Activated CD4-positive, alpha-beta memory T cell treated with anti-CD3 and anti-CD28 coated beads, Interleukin-2, amount 10 ng/mL, durations not matched to agents 7 days and 5 days (primary cell): ENCODE measurements around the gene MTG2. TPM values are rescaled to one million over a fixed set of nuclear protein-coding genes. Genes with fewer than 3 reads are reported as not detected.

Source experiments
- CTCF ChIA-PET: fragments of 350-600 bp; sonication (Branson Sonifier 250); formaldehyde crosslinking; loops from one replicate; lab custom pipeline; 2021; ENCODE audit warnings: antibody characterized with exemption, inconsistent platforms; lab: Charles Lee
- POLR2A ChIA-PET: fragments of 350-600 bp; sonication (Branson Sonifier 250); formaldehyde crosslinking; loops from one replicate; lab custom pipeline; 2021; ENCODE audit warnings: antibody characterized with exemption; lab: Charles Lee
- DNase-seq: peaks from one replicate; pipeline ENCODE4 v3.0.0-alpha.2; 2020
- H3K27ac Mint-ChIP-seq: one replicate; pipeline ENCODE4 v1.8.0; 2021; ENCODE audit warnings: mild to moderate bottlenecking, mixed read lengths
- H3K27me3 Mint-ChIP-seq: one replicate; pipeline ENCODE4 v1.8.0; 2021; ENCODE audit warnings: mixed read lengths
- H3K36me3 Mint-ChIP-seq: one replicate; pipeline ENCODE4 v1.8.0; 2021; ENCODE audit warnings: low read depth, mixed read lengths
- H3K4me1 Mint-ChIP-seq: one replicate; pipeline ENCODE4 v1.8.0; 2021; ENCODE audit warnings: mixed read lengths
- H3K4me3 Mint-ChIP-seq: one replicate; pipeline ENCODE4 v1.8.0; 2021; ENCODE audit warnings: mild to moderate bottlenecking, mixed read lengths
- H3K9me3 Mint-ChIP-seq: one replicate; pipeline ENCODE4 v1.8.0; 2021; ENCODE audit warnings: mixed read lengths
- total RNA-seq, 2 experiments: library from RNA; stranded (reverse); gene quantifications; one replicate each; pipeline ENCODE4 v1.2.3, GENCODE V29; 2021

Gene MTG2
- total RNA-seq, 2 experiments from 2014 or later, result 25.6 to 27.2 TPM

- H3K27ac Mint-ChIP-seq, result no peak overlapping the region
- H3K36me3 Mint-ChIP-seq, result no peaks in the 10 kb centered on the region
- H3K27me3 Mint-ChIP-seq, result peaks cover 28% of the 10 kb centered on the region
- ChIA-PET POLR2A (no interaction called here), CTCF (no interaction called here)
- no peak overlapping the region for H3K4me3 Mint-ChIP-seq
- H3K4me1 Mint-ChIP-seq, result peaks cover 1% of the 10 kb centered on the region
- H3K9me3 Mint-ChIP-seq, result no peaks in the 10 kb centered on the region
- no peak for DNase-seq
These were observed 36.5 kb downstream of the MTG2 start for GRCh38 chr20:62219101-62219991.

- H3K9me3 Mint-ChIP-seq, result no peaks in the 10 kb centered on the region
- CTCF ChIA-PET, result no interaction called here
- peaks cover 1% of the 10 kb centered on the region for H3K4me1 Mint-ChIP-seq
- POLR2A ChIA-PET, result no interaction called here
- no peak within 1 kb of the TSS for H3K4me3 Mint-ChIP-seq
- H3K27ac Mint-ChIP-seq, result no peak within 1 kb of the TSS
- H3K27me3 Mint-ChIP-seq, result peaks cover 28% of the 10 kb centered on the region
- no peaks in the 10 kb centered on the region for H3K36me3 Mint-ChIP-seq
- peak; percentile 39 for DNase-seq
These were observed 37.3 kb downstream of the MTG2 start, which contains the start of gene HRH3 for GRCh38 chr20:62219992-62220665. TSS of gene HRH3 (minus strand) at chr20:62220278. CDS start at chr20:62219970, 308 bp downstream.

- CTCF ChIA-PET, result no interaction called here
- H3K27ac Mint-ChIP-seq, result no peak overlapping the region
- H3K4me3 Mint-ChIP-seq, result no peak overlapping the region
These were observed 38.1 kb downstream of the MTG2 start for GRCh38 chr20:62220666-62221568.

GRCh38 chr20:62222266-62222850, 39.5 kb downstream of the MTG2 start:
- Mint-ChIP-seq H3K4me3 (no peak overlapping the region), H3K27ac (no peak overlapping the region), H3K27me3 (peaks cover 26% of the 10 kb centered on the region), H3K4me1 (peaks cover 1% of the 10 kb centered on the region), H3K36me3 (no peaks in the 10 kb centered on the region), H3K9me3 (no peaks in the 10 kb centered on the region)
- POLR2A ChIA-PET, result no interaction called here
- CTCF ChIA-PET, result no interaction called here
- DNase-seq, result no peak

More at GRCh38 chr20:62220666-62221568, 38.1 kb downstream of the MTG2 start:
- Mint-ChIP-seq H3K27me3 (peaks cover 27% of the 10 kb centered on the region), H3K9me3 (no peaks in the 10 kb centered on the region), H3K36me3 (no peaks in the 10 kb centered on the region), H3K4me1 (peaks cover 1% of the 10 kb centered on the region)
- DNase-seq, result no peak
- POLR2A ChIA-PET, result no interaction called here

GRCh38 chr20:62222972-62223371, 40.1 kb downstream of the MTG2 start:
- POLR2A ChIA-PET, result no interaction called here
- no peak overlapping the region for H3K27ac Mint-ChIP-seq
- no peaks in the 10 kb centered on the region for H3K36me3 Mint-ChIP-seq
- H3K27me3 Mint-ChIP-seq, result peaks cover 26% of the 10 kb centered on the region
- no peak overlapping the region for H3K4me3 Mint-ChIP-seq
- H3K9me3 Mint-ChIP-seq, result no peaks in the 10 kb centered on the region
- CTCF ChIA-PET, result no interaction called here
- peaks cover 1% of the 10 kb centered on the region for H3K4me1 Mint-ChIP-seq
- DNase-seq, result no peak

GRCh38 chr20:62223571-62223970, 40.7 kb downstream of the MTG2 start:
- no peaks in the 10 kb centered on the region for H3K9me3 Mint-ChIP-seq

GRCh38 chr20:62224113-62224855, 41.5 kb downstream of the MTG2 start:
- Mint-ChIP-seq H3K27ac (no peak overlapping the region), H3K4me3 (no peak overlapping the region), H3K27me3 (peaks cover 15% of the 10 kb centered on the region), H3K36me3 (no peaks in the 10 kb centered on the region), H3K9me3 (no peaks in the 10 kb centered on the region), H3K4me1 (peaks cover 1% of the 10 kb centered on the region)
- ChIA-PET POLR2A (no interaction called here), CTCF (no interaction called here)
- no peak for DNase-seq

More at GRCh38 chr20:62223571-62223970, 40.7 kb downstream of the MTG2 start:
- no peak for DNase-seq
- ChIA-PET CTCF (no interaction called here), POLR2A (no interaction called here)
- Mint-ChIP-seq H3K27ac (no peak overlapping the region), H3K4me1 (peaks cover 1% of the 10 kb centered on the region), H3K4me3 (no peak overlapping the region), H3K36me3 (no peaks in the 10 kb centered on the region), H3K27me3 (peaks cover 22% of the 10 kb centered on the region)

- ChIA-PET POLR2A (no interaction called here), CTCF (no interaction called here)
- Mint-ChIP-seq H3K4me1 (peaks cover 1% of the 10 kb centered on the region), H3K27me3 (peaks cover 14% of the 10 kb centered on the region), H3K9me3 (no peaks in the 10 kb centered on the region), H3K27ac (no peak overlapping the region), H3K36me3 (no peaks in the 10 kb centered on the region), H3K4me3 (no peak overlapping the region)
- no peak for DNase-seq
These were observed 42.2 kb downstream of the MTG2 start for GRCh38 chr20:62225026-62225425.

GRCh38 chr20:62225820-62226635, 43.2 kb downstream of the MTG2 start:
- Mint-ChIP-seq H3K27ac (no peak overlapping the region), H3K4me1 (peaks cover under 1% of the 10 kb centered on the region), H3K27me3 (peaks cover 9% of the 10 kb centered on the region), H3K36me3 (no peaks in the 10 kb centered on the region), H3K4me3 (no peak overlapping the region), H3K9me3 (no peaks in the 10 kb centered on the region)
- ChIA-PET POLR2A (no interaction called here), CTCF (no interaction called here)
- DNase-seq, result no peak

- ChIA-PET CTCF (no interaction called here), POLR2A (no interaction called here)
- Mint-ChIP-seq H3K36me3 (no peaks in the 10 kb centered on the region), H3K4me3 (no peak overlapping the region), H3K4me1 (no peaks in the 10 kb centered on the region), H3K9me3 (no peaks in the 10 kb centered on the region), H3K27ac (no peak overlapping the region), H3K27me3 (peaks cover 3% of the 10 kb centered on the region)
- no peak for DNase-seq
These were observed 44.1 kb downstream of the MTG2 start for GRCh38 chr20:62226707-62227590.

GRCh38 chr20:62227591-62227976, 44.8 kb downstream of the MTG2 start:
- CTCF ChIA-PET, result no interaction called here
- DNase-seq, result no peak
- Mint-ChIP-seq H3K4me3 (no peak overlapping the region), H3K27me3 (peaks cover 3% of the 10 kb centered on the region), H3K9me3 (no peaks in the 10 kb centered on the region), H3K36me3 (no peaks in the 10 kb centered on the region), H3K27ac (no peak overlapping the region), H3K4me1 (no peaks in the 10 kb centered on the region)
- POLR2A ChIA-PET, result no interaction called here
